Transverse colon (tissue), 4 donors: ENCODE data around the gene PHGDH. TPM values are rescaled to one million over a fixed set of nuclear protein-coding genes. Genes with fewer than 3 reads are reported as not detected.

ENCODE experiments used
- DNase-seq: peaks from one replicate; pipeline ENCODE4 v3.0.0-alpha.2; 2019
- H3K27ac ChIP-seq, 4 donors: fragments of 200-600 bp; sonication (generic); 2 replicates each; pipeline ENCODE4 v1.5.1; 2016 to 2018; ENCODE audit warnings: inconsistent platforms in 4 of 4
- H3K27me3 ChIP-seq: fragments of 200-600 bp; sonication (generic); 2 replicates; pipeline ENCODE4 v1.5.1; 2017; ENCODE audit warnings: inconsistent platforms
- H3K36me3 ChIP-seq, 4 donors: fragments of 200-600 bp; sonication (generic); 2 replicates each; pipeline ENCODE4 v1.5.1; 2017 to 2019; ENCODE audit warnings: inconsistent platforms in 4 of 4
- H3K4me1 ChIP-seq, 4 donors: fragments of 200-600 bp; sonication (generic); 2 replicates each; pipeline ENCODE4 v1.5.1; 2017 to 2020; ENCODE audit warnings: inconsistent platforms in 4 of 4
- H3K4me3 ChIP-seq, 4 donors: fragments of 200-600 bp; sonication (generic); 1 replicate in 1 of 4; 2 replicates in 3 of 4; pipeline versions ENCODE4 v1.5.1 to v1.6.1; 2017 to 2019; ENCODE audit warnings: inconsistent platforms in 4 of 4
- H3K9me3 ChIP-seq, 2 donors: fragments of 200-600 bp; sonication (generic); 2 replicates each; pipeline ENCODE4 v1.5.1; 2017 to 2019; ENCODE audit warnings: inconsistent platforms in 2 of 2
- CTCF ChIP-seq, 5 experiments: fragments of 200-600 bp in 3 of 5; fragments of 450-650 bp in 2 of 5; sonication (generic) in 3 of 5; IDR thresholded peaks; 1 replicate in 2 of 5; 2 replicates in 3 of 5; pipeline ENCODE4 v1.5.1; 2016 to 2017; ENCODE audit warnings: antibody characterized with exemption in 5 of 5, inconsistent platforms in 3 of 5, mild to moderate bottlenecking in 2 of 5, moderate library complexity in 1 of 5
- EP300 ChIP-seq: sonication (generic); formaldehyde crosslinking; IDR thresholded peaks from one replicate; pipeline ENCODE4 v1.6.1; 2017; ENCODE audit warnings: antibody characterized with exemption, low read depth
- POLR2A ChIP-seq: fragments of 450-650 bp; IDR thresholded peaks from one replicate; pipeline ENCODE4 v1.6.1; 2016; ENCODE audit warnings: antibody characterized with exemption, mild to moderate bottlenecking, moderate library complexity
- POLR2AphosphoS5 ChIP-seq, 3 donors: sonication (generic); formaldehyde crosslinking; IDR thresholded peaks; one replicate each; pipeline ENCODE4 v1.6.1; 2016; ENCODE audit warnings: antibody characterized with exemption in 3 of 3
- WGBS, 2 donors: methylation state at CpG; one replicate each; pipeline ENCODE4 v1.1.5; 2018; ENCODE audit warnings: low coverage in 1 of 2; 5-methylcytosine and 5-hydroxymethylcytosine counted together
- in situ Hi-C, 4 donors: fragments of 200-750 bp; cut with MboI; loops; one replicate each; pipeline versions ENCODE4 v1.15.0 to v1.15.1; 2017; ENCODE audit warnings: low sequenced_read_pairs in 3 of 4, low pct_ligation_motif_present in 1 of 4, low pct_unique_long_range_greater_than_20kb in 1 of 4
- intact Hi-C: fragments of 100-400 bp; cut with DNase I; formaldehyde crosslinking; loops from one replicate; pipeline ENCODE4 v1.15.1; 2023; ENCODE audit warnings: low total_unique reads
- total RNA-seq, 4 donors: library from RNA; depleted of rRNA; stranded (reverse); fragments of >200 nt; gene quantifications; one replicate each; pipeline ENCODE4 v1.1.0, GENCODE V29; 2016

PHGDH gene
- total RNA-seq, 4 donors from 2014 or later, result 4.2 to 11.9 (median 8.1) TPM

- 95 to 100% methylated on average over 3 to 14 of the region's 14 CpGs for WGBS, 2 donors
- Histone ChIP-seq H3K27ac (no peak overlapping the region), H3K9me3 (no peaks in the 10 kb centered on the region), H3K27me3 (no peaks in the 10 kb centered on the region), H3K4me1 (peaks cover 0 to 5% (median 2%) of the 10 kb centered on the region in 4 donors), H3K36me3 (no peaks in the 10 kb centered on the region), H3K4me3 (no peak overlapping the region)
- TF ChIP-seq POLR2A (no peak), EP300 (no peak), POLR2AphosphoS5 (IDR thresholded peaks at IDR 0.05) (no peak), CTCF (IDR thresholded peaks at IDR 0.05) (no peak)
- no peak for DNase-seq
- intact Hi-C loops (no loop called here), in situ Hi-C loops (loop anchor here in 1 of 4 donors (25.0 kb wide), 1 partner anchor 127 kb away; no protein-coding TSS in a partner anchor)
Measured at GRCh38 chr1:119735217-119735616, 23.5 kb downstream of the PHGDH start.

GRCh38 chr1:119736649-119737039 is 24.9 kb downstream of the PHGDH start:
- intact Hi-C loops, result no loop called here
- no peaks in the 10 kb centered on the region for H3K36me3 ChIP-seq
- H3K9me3 ChIP-seq, result no peaks in the 10 kb centered on the region
- H3K27ac ChIP-seq, result no peak overlapping the region
- in situ Hi-C loops, result loop anchor here in 1 of 4 donors (25.0 kb wide), 1 partner anchor 126 kb away; no protein-coding TSS in a partner anchor
- peaks cover 0 to 5% (median 2%) of the 10 kb centered on the region in 4 donors for H3K4me1 ChIP-seq
- WGBS, 2 donors, result 100% methylated on average over 2 of the region's 2 CpGs; no CpG with 5 or more reads in 1 of the 2 donors
- TF ChIP-seq EP300 (no peak), CTCF (IDR thresholded peaks at IDR 0.05) (no peak), POLR2AphosphoS5 (IDR thresholded peaks at IDR 0.05) (no peak), POLR2A (no peak)
- H3K4me3 ChIP-seq, result no peak overlapping the region
- no peak for DNase-seq
- H3K27me3 ChIP-seq, result no peaks in the 10 kb centered on the region

- no peaks in the 10 kb centered on the region for H3K27me3 ChIP-seq
- WGBS, 2 donors, result 34 to 50% methylated on average over 6 to 16 of the region's 16 CpGs
- no peak overlapping the region for H3K27ac ChIP-seq
- no peaks in the 10 kb centered on the region for H3K36me3 ChIP-seq
- intact Hi-C loops (no loop called here), in situ Hi-C loops (loop anchor here in 1 of 4 donors (25.0 kb wide), 1 partner anchor 125 kb away; no protein-coding TSS in a partner anchor)
- H3K9me3 ChIP-seq, result no peaks in the 10 kb centered on the region
- H3K4me1 ChIP-seq, result peaks cover 0 to 5% (median 2%) of the 10 kb centered on the region in 4 donors
- no peak for TF ChIP-seq POLR2AphosphoS5 (IDR thresholded peaks at IDR 0.05)
- no peak for TF ChIP-seq EP300
- no peak for TF ChIP-seq POLR2A
- TF ChIP-seq CTCF (IDR thresholded peaks at IDR 0.05), result no peak
- no peak overlapping the region for H3K4me3 ChIP-seq
- DNase-seq, result peak; percentile 39
Measured at GRCh38 chr1:119737040-119737682, 25.4 kb downstream of the PHGDH start.

- H3K4me3 ChIP-seq, result no peak overlapping the region
- WGBS, 2 donors, result 70 to 100% methylated on average over 1 to 7 of the region's 7 CpGs
- H3K27ac ChIP-seq, result no peak overlapping the region
- no peak for DNase-seq
- peaks cover 0 to 5% (median 2%) of the 10 kb centered on the region in 4 donors for H3K4me1 ChIP-seq
- in situ Hi-C loops, result loop anchor here in 1 of 4 donors (25.0 kb wide), 1 partner anchor 124 kb away; no protein-coding TSS in a partner anchor
- H3K36me3 ChIP-seq, result no peaks in the 10 kb centered on the region
- TF ChIP-seq EP300, result no peak
- TF ChIP-seq POLR2A, result no peak
- TF ChIP-seq POLR2AphosphoS5 (IDR thresholded peaks at IDR 0.05), result no peak
- no peak for TF ChIP-seq CTCF (IDR thresholded peaks at IDR 0.05)
- no peaks in the 10 kb centered on the region for H3K9me3 ChIP-seq
- intact Hi-C loops, result no loop called here
- H3K27me3 ChIP-seq, result no peaks in the 10 kb centered on the region
Measured at GRCh38 chr1:119738100-119738720, 26.5 kb downstream of the PHGDH start.
